Liver (tissue), 9 donors: Measurements from ENCODE around the gene CUL5. TPM values are rescaled to one million over a fixed set of nuclear protein-coding genes. Genes with fewer than 3 reads are reported as not detected.

Experiments
- DNase-seq: peaks from one replicate; pipeline ENCODE4 v3.0.0-alpha.2; 2017; ENCODE audit warnings: low spot score
- H3K27ac ChIP-seq, 2 donors: one replicate each; pipeline ENCODE4 v1.7.0; 2013; ENCODE audit warnings: inconsistent platforms in 2 of 2, low read length in 2 of 2, control low read depth in 1 of 2, low read depth in 1 of 2, mild to moderate bottlenecking in 1 of 2
- H3K27me3 ChIP-seq, 4 donors: one replicate each; pipeline versions ENCODE4 v1.6.1 to v1.7.0; 2013; ENCODE audit warnings: low read length in 3 of 4, inconsistent platforms in 1 of 4, mild to moderate bottlenecking in 1 of 4, moderate library complexity in 1 of 4; ENCODE audit not compliant: control insufficient read depth in 4 of 4, insufficient read depth in 4 of 4
- H3K36me3 ChIP-seq, 4 donors: one replicate each; pipeline versions ENCODE4 v1.6.1 to v1.7.0; 2013; ENCODE audit warnings: low read length in 3 of 4, mild to moderate bottlenecking in 3 of 4, low read depth in 1 of 4, moderate library complexity in 1 of 4; ENCODE audit not compliant: control insufficient read depth in 4 of 4, insufficient read depth in 3 of 4
- H3K4me1 ChIP-seq, 4 donors: one replicate each; pipeline versions ENCODE4 v1.6.1 to v1.7.0; 2013; ENCODE audit warnings: low read length in 3 of 4, mild to moderate bottlenecking in 3 of 4, moderate library complexity in 1 of 4; ENCODE audit not compliant: control insufficient read depth in 4 of 4, insufficient read depth in 4 of 4
- H3K4me3 ChIP-seq, 3 donors: one replicate each; pipeline versions ENCODE4 v1.6.1 to v1.7.0; 2013; ENCODE audit warnings: low read length in 3 of 3, control low read depth in 1 of 3, low read depth in 1 of 3, mild to moderate bottlenecking in 1 of 3
- H3K9ac ChIP-seq, 2 donors: one replicate each; pipeline ENCODE4 v1.7.0; 2013; ENCODE audit warnings: low read length in 2 of 2, mild to moderate bottlenecking in 2 of 2, moderate library complexity in 2 of 2, control low read depth in 1 of 2, low read depth in 1 of 2
- H3K9me3 ChIP-seq, 4 donors: one replicate each; pipeline versions ENCODE4 v1.6.1 to v1.7.0; 2013; ENCODE audit warnings: low read length in 3 of 4; ENCODE audit not compliant: control insufficient read depth in 4 of 4
- EGR1 ChIP-seq, 2 donors: IDR thresholded peaks; 2 replicates each; pipeline ENCODE4 v1.6.1; 2016 to 2018; ENCODE audit warnings: antibody characterized with exemption in 2 of 2, low read depth in 2 of 2
- FOXA1 ChIP-seq: IDR thresholded peaks from 2 replicates; pipeline ENCODE4 v1.6.1; 2016; ENCODE audit warnings: antibody characterized with exemption
- FOXA2 ChIP-seq: IDR thresholded peaks from 2 replicates; pipeline ENCODE4 v1.6.1; 2016; ENCODE audit warnings: antibody characterized with exemption
- GABPA ChIP-seq, 2 donors: IDR thresholded peaks in 1 of 2; conservative IDR thresholded peaks in 1 of 2; 2 replicates each; pipeline ENCODE4 v1.6.1; 2016; ENCODE audit warnings: antibody characterized with exemption in 2 of 2, mild to moderate bottlenecking in 1 of 2, moderate library complexity in 1 of 2
- HNF4A ChIP-seq, 2 donors: conservative IDR thresholded peaks; 2 replicates each; pipeline ENCODE4 v1.6.1; 2016; ENCODE audit warnings: antibody characterized with exemption in 2 of 2, mild to moderate bottlenecking in 2 of 2
- HNF4G ChIP-seq: IDR thresholded peaks from 2 replicates; pipeline ENCODE4 v1.6.1; 2016; ENCODE audit warnings: antibody characterized with exemption
- JUND ChIP-seq, 2 donors: IDR thresholded peaks; 2 replicates each; pipeline ENCODE4 v1.6.1; 2016; ENCODE audit warnings: antibody characterized with exemption in 2 of 2
- NR2F2 ChIP-seq: IDR thresholded peaks from 2 replicates; pipeline ENCODE4 v1.6.1; 2016; ENCODE audit warnings: antibody characterized with exemption
- RAD21 ChIP-seq, 2 donors: IDR thresholded peaks; 2 replicates each; pipeline ENCODE4 v1.6.1; 2016; ENCODE audit warnings: antibody characterized with exemption in 2 of 2, mild to moderate bottlenecking in 2 of 2
- RXRA ChIP-seq, 2 donors: IDR thresholded peaks; 2 replicates each; pipeline ENCODE4 v1.6.1; 2017 to 2018; ENCODE audit warnings: antibody characterized with exemption in 2 of 2, mild to moderate bottlenecking in 1 of 2
- TAF1 ChIP-seq: conservative IDR thresholded peaks from 2 replicates; pipeline ENCODE4 v1.6.1; 2016; ENCODE audit warnings: antibody characterized with exemption, mild to moderate bottlenecking
- YY1 ChIP-seq: IDR thresholded peaks from 2 replicates; pipeline ENCODE4 v1.6.1; 2016; ENCODE audit warnings: antibody characterized with exemption, mild to moderate bottlenecking
- WGBS: extraction: QIAGEN DNeasy Blood & Tissue Kit; methylation state at CpG from one replicate; pipeline ENCODE4 v1.1.7; 2013; 5-methylcytosine and 5-hydroxymethylcytosine counted together
- polyA plus RNA-seq, 2 donors: library from polyadenylated mRNA; stranded (reverse) in 1 of 2; unstranded in 1 of 2; fragments of 200-250 nt in 1 of 2; fragments of >200 nt in 1 of 2; fragmentation: Nextera tagmentation in 1 of 2; extraction: Ambion mirVana in 1 of 2; gene quantifications; one replicate each; pipeline versions ENCODE4 v1.2.1 to v1.2.3, GENCODE V29; 2013 to 2015
- total RNA-seq, 2 donors: library from RNA; depleted of rRNA; stranded (reverse); fragments of >200 nt; gene quantifications; one replicate each; pipeline ENCODE4 v1.2.3, GENCODE V29; 2014
- TF ChIP-seq, protein P1 (sequence below): IDR thresholded peaks from 2 replicates; pipeline ENCODE4 v1.6.1; 2016; ENCODE audit warnings: antibody characterized with exemption
- TF ChIP-seq, protein P2 (sequence below): IDR thresholded peaks from 2 replicates; pipeline ENCODE4 v1.6.1; 2016; ENCODE audit warnings: antibody characterized with exemption, mild to moderate bottlenecking
- TF ChIP-seq, protein P3 (sequence below): IDR thresholded peaks from 2 replicates; pipeline ENCODE4 v1.6.1; 2016; ENCODE audit warnings: antibody characterized with exemption
- TF ChIP-seq, protein P4 (sequence below): fragments of 150-350 bp; IDR thresholded peaks from 2 replicates; pipeline ENCODE4 v1.5.1; 2017; ENCODE audit warnings: improper control_type of control experiment, low read depth, low read length; ENCODE audit not compliant: missing input control
- TF ChIP-seq, protein P5 (sequence below): IDR thresholded peaks from 2 replicates; pipeline ENCODE4 v1.6.1; 2016; ENCODE audit warnings: antibody characterized with exemption
- donor health status: healthy.
- donor health status: healthy.
- donor health status: healthy.
- donor health status: healthy.
- donor health status: healthy.

The CUL5 gene
- total and polyA plus RNA-seq, 4 donors: 5.6 to 21.1 (median 12.9) TPM

DNA sequence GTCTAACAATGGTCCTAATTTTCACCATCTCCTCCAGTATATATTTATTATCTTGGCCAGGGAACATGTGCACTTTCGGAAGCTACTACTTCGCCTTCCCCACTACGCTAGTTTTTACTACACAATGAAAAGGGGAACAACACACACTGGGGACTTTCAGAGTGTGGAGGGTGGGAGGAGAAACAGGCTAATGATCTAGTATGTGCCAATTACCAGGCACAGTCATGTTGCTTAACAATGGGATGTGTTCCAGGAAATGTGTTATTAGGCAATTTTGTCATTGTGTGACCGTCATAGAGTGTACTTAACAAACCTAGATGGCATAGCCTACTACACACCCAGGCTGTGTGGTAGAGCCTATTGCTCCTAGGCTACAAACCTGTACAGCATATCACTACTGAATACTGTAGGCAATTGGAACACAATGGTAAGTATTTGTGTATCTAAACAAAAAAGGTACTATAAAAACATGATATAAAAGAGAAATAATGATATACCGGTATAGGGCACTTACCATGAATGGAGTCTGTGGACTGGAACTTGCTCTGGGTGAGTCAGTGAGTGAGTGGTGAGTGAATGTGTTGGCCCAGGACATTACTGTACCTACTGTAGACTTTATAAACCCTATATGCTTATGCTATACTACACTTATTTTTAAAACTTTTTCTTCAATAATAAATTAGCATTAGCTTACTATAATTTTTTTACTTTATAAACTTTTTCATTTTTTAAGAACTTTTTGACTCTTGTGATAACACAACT lies 20.1 kb upstream of the CUL5 start:
- H3K27ac ChIP-seq: no peak overlapping the region
- TF ChIP-seq HNF4A (conservative IDR thresholded peaks at IDR 0.05) (peak in 1 of 2 donors; percentile 10), RXRA (IDR thresholded peaks at IDR 0.05) (peak in 1 of 2 donors; percentile 16), JUND (IDR thresholded peaks at IDR 0.05) (no peak)
- WGBS: 71% methylated on average over 5 of the region's 5 CpGs
- H3K4me3 ChIP-seq: no peak overlapping the region
- no peak overlapping the region for H3K9ac ChIP-seq
- no peak for DNase-seq
- no peaks in the 10 kb centered on the region for H3K36me3 ChIP-seq
- H3K9me3 ChIP-seq: no peaks in the 10 kb centered on the region
- no peaks in the 10 kb centered on the region for H3K27me3 ChIP-seq
- no peaks in the 10 kb centered on the region for H3K4me1 ChIP-seq

DNA sequence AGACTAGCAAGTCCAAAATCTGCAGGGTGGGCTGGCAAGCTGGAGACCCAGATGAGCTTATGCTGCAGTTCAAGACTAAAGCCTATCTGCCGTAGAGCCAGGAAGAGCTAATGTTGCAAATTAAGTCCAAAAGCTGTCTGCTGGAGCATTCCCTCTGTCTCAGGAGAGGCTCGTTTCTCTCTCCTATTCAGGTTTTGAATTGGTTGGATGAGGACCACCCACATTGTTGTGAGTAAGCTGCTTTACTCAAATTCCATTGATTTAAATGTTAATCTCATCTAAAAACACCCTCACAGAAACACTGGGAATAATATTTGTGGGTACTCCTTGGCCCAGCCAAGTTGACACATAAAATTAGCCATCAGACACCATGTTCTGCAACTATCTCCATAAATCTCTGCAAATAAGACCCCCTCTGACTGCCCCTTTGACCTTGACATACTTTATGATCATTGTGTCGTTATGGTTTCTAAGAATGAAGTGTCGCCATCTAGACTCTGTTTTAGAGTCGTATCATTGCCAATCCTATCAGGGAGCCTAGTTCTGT lies 16.8 kb upstream of the CUL5 start:
- Histone ChIP-seq H3K27ac (no peak overlapping the region), H3K9ac (no peak overlapping the region), H3K4me1 (no peaks in the 10 kb centered on the region), H3K4me3 (no peak overlapping the region), H3K36me3 (no peaks in the 10 kb centered on the region), H3K27me3 (no peaks in the 10 kb centered on the region), H3K9me3 (no peaks in the 10 kb centered on the region)
- no peak for TF ChIP-seq YY1
- no peak for TF ChIP-seq RAD21 (IDR thresholded peaks at IDR 0.05)
- no peak for TF ChIP-seq RXRA (IDR thresholded peaks at IDR 0.05)
- no peak for DNase-seq
- WGBS: 82% methylated on average over 5 of the region's 5 CpGs

DNA sequence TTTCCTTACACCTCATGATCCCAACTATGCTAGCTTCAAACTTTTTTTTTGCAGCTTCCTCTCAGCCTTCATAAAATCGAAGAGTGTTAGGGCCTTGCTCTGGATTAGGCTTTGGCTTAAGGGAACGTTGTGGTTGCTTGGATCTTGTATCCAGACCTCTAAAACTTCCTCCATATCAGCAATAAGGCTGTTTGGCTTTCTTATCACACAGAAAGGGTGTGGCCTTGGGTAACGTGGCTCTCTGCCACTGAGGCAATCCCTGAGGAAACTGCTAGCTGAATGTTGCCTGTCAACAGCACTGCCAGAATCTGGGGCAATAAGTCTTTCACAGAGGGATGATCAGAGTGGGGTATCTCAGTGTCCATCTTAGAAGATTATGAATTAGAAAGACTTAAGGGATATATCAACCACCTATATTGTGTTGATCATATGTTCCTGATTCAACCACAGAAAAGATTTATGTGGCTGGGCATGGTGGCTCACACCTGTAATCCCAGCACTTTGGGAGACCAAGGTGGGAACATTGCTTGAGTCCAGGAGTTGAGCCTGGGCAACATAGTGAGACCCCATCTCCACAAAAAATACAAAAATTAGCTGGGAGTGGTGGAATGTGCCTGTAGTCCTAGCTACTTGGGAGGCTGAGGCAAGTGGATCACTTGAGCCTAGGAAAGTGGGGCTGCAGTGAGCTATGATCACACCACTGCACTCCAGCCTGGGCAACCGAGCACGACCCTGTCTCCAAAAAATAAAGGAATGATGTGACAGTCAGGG lies 12.5 kb upstream of the CUL5 start:
- TF ChIP-seq TAF1: no peak
- TF ChIP-seq, protein P1, sequence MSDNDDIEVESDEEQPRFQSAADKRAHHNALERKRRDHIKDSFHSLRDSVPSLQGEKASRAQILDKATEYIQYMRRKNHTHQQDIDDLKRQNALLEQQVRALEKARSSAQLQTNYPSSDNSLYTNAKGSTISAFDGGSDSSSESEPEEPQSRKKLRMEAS: no peak
- TF ChIP-seq, protein P2, sequence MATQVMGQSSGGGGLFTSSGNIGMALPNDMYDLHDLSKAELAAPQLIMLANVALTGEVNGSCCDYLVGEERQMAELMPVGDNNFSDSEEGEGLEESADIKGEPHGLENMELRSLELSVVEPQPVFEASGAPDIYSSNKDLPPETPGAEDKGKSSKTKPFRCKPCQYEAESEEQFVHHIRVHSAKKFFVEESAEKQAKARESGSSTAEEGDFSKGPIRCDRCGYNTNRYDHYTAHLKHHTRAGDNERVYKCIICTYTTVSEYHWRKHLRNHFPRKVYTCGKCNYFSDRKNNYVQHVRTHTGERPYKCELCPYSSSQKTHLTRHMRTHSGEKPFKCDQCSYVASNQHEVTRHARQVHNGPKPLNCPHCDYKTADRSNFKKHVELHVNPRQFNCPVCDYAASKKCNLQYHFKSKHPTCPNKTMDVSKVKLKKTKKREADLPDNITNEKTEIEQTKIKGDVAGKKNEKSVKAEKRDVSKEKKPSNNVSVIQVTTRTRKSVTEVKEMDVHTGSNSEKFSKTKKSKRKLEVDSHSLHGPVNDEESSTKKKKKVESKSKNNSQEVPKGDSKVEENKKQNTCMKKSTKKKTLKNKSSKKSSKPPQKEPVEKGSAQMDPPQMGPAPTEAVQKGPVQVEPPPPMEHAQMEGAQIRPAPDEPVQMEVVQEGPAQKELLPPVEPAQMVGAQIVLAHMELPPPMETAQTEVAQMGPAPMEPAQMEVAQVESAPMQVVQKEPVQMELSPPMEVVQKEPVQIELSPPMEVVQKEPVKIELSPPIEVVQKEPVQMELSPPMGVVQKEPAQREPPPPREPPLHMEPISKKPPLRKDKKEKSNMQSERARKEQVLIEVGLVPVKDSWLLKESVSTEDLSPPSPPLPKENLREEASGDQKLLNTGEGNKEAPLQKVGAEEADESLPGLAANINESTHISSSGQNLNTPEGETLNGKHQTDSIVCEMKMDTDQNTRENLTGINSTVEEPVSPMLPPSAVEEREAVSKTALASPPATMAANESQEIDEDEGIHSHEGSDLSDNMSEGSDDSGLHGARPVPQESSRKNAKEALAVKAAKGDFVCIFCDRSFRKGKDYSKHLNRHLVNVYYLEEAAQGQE: no peak
- TF ChIP-seq, protein P3, sequence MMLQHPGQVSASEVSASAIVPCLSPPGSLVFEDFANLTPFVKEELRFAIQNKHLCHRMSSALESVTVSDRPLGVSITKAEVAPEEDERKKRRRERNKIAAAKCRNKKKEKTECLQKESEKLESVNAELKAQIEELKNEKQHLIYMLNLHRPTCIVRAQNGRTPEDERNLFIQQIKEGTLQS: no peak
- TF ChIP-seq FOXA1: no peak
- TF ChIP-seq JUND (IDR thresholded peaks at IDR 0.05): no peak
- no peak for TF ChIP-seq RAD21 (IDR thresholded peaks at IDR 0.05)
- TF ChIP-seq FOXA2: no peak
- TF ChIP-seq HNF4A (conservative IDR thresholded peaks at IDR 0.05): no peak
- TF ChIP-seq HNF4G: no peak
- TF ChIP-seq EGR1 (IDR thresholded peaks at IDR 0.05; ENCODE audit: low read depth in 2 of 2): no peak
- no peak for TF ChIP-seq NR2F2
- TF ChIP-seq, protein P4, sequence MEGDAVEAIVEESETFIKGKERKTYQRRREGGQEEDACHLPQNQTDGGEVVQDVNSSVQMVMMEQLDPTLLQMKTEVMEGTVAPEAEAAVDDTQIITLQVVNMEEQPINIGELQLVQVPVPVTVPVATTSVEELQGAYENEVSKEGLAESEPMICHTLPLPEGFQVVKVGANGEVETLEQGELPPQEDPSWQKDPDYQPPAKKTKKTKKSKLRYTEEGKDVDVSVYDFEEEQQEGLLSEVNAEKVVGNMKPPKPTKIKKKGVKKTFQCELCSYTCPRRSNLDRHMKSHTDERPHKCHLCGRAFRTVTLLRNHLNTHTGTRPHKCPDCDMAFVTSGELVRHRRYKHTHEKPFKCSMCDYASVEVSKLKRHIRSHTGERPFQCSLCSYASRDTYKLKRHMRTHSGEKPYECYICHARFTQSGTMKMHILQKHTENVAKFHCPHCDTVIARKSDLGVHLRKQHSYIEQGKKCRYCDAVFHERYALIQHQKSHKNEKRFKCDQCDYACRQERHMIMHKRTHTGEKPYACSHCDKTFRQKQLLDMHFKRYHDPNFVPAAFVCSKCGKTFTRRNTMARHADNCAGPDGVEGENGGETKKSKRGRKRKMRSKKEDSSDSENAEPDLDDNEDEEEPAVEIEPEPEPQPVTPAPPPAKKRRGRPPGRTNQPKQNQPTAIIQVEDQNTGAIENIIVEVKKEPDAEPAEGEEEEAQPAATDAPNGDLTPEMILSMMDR: no peak
- TF ChIP-seq RXRA (IDR thresholded peaks at IDR 0.05): no peak
- TF ChIP-seq GABPA (IDR thresholded peaks at IDR 0.05 in 1 of 2, conservative IDR thresholded peaks at IDR 0.05 in 1 of 2): no peak
- TF ChIP-seq, protein P5, sequence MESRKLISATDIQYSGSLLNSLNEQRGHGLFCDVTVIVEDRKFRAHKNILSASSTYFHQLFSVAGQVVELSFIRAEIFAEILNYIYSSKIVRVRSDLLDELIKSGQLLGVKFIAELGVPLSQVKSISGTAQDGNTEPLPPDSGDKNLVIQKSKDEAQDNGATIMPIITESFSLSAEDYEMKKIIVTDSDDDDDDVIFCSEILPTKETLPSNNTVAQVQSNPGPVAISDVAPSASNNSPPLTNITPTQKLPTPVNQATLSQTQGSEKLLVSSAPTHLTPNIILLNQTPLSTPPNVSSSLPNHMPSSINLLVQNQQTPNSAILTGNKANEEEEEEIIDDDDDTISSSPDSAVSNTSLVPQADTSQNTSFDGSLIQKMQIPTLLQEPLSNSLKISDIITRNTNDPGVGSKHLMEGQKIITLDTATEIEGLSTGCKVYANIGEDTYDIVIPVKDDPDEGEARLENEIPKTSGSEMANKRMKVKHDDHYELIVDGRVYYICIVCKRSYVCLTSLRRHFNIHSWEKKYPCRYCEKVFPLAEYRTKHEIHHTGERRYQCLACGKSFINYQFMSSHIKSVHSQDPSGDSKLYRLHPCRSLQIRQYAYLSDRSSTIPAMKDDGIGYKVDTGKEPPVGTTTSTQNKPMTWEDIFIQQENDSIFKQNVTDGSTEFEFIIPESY: no peak
- no peaks in the 10 kb centered on the region for H3K27me3 ChIP-seq
- H3K4me3 ChIP-seq: no peak overlapping the region
- H3K9me3 ChIP-seq: no peaks in the 10 kb centered on the region
- WGBS: 48% methylated on average over 5 of the region's 5 CpGs
- no peaks in the 10 kb centered on the region for H3K36me3 ChIP-seq
- no peak for DNase-seq
- H3K9ac ChIP-seq: no peak overlapping the region
- H3K27ac ChIP-seq: no peak overlapping the region
- H3K4me1 ChIP-seq: no peaks in the 10 kb centered on the region
